Prostate gland (tissue), 2 donors: ENCODE data around the gene NEGR1.

Experiments used
- POLR2AphosphoS5 ChIP-seq: sonication (generic); formaldehyde crosslinking; IDR thresholded peaks from one replicate; pipeline ENCODE4 v1.6.1; 2017; ENCODE audit warnings: antibody characterized with exemption
- TF ChIP-seq, protein P1 (sequence below), 4 experiments: fragments of 200-600 bp in 2 of 4; fragments of 450-650 bp in 2 of 4; sonication (generic) in 2 of 4; IDR thresholded peaks; 1 replicate in 3 of 4; 2 replicates in 1 of 4; pipeline ENCODE4 v1.5.1; 2016 to 2019; ENCODE audit warnings: antibody characterized with exemption in 4 of 4, mild to moderate bottlenecking in 2 of 4, moderate library complexity in 2 of 4

- no peak for TF ChIP-seq POLR2AphosphoS5
- TF ChIP-seq, protein P1, sequence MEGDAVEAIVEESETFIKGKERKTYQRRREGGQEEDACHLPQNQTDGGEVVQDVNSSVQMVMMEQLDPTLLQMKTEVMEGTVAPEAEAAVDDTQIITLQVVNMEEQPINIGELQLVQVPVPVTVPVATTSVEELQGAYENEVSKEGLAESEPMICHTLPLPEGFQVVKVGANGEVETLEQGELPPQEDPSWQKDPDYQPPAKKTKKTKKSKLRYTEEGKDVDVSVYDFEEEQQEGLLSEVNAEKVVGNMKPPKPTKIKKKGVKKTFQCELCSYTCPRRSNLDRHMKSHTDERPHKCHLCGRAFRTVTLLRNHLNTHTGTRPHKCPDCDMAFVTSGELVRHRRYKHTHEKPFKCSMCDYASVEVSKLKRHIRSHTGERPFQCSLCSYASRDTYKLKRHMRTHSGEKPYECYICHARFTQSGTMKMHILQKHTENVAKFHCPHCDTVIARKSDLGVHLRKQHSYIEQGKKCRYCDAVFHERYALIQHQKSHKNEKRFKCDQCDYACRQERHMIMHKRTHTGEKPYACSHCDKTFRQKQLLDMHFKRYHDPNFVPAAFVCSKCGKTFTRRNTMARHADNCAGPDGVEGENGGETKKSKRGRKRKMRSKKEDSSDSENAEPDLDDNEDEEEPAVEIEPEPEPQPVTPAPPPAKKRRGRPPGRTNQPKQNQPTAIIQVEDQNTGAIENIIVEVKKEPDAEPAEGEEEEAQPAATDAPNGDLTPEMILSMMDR (IDR thresholded peaks at IDR 0.05): no peak
Observed at GRCh38 chr1:72286401-72286800, 4.1 kb upstream of the NEGR1 start.
